ENCODE results near the gene PLAAT4.

- TF ChIP-seq CTCF (conservative IDR thresholded peaks at IDR 0.05; ENCODE audit: low read length) (no peak), EZH2phosphoT487 (IDR thresholded peaks at IDR 0.05; ENCODE audit: borderline replicate concordance, low read depth, low read length) (no peak)
Measured at GRCh38 chr11:63553759-63554158, 17.2 kb downstream of the PLAAT4 start.

All from OCI-LY7 (cell line).